HuH-7 (cell line): ENCODE results near the gene MCOLN1.

Experiments used
- DNase-seq: peaks from one replicate; pipeline ENCODE4 v3.0.0; 2011; ENCODE audit warnings: low spot score

Gene MCOLN1

DNA sequence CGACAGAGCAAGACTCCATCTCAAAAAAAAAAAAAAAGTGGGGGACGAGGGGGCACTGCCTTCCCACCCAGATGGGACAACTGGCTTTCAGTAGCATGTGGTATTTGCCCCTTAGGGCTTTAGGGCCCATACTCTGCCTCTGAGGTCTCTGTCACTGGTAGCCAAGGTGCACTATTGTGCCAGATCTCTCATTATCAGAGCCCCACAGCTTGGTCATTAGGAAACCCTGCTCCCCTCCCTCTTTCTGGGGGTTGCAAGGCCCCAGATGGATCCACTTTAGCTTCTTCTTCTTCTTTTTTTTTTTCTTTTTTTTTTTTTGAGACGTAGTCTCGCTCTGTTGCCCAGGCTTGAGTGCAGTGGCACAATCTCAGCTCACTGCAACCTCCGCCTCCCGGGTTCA lies 17.7 kb upstream of the MCOLN1 start:
- no peak for DNase-seq

DNA sequence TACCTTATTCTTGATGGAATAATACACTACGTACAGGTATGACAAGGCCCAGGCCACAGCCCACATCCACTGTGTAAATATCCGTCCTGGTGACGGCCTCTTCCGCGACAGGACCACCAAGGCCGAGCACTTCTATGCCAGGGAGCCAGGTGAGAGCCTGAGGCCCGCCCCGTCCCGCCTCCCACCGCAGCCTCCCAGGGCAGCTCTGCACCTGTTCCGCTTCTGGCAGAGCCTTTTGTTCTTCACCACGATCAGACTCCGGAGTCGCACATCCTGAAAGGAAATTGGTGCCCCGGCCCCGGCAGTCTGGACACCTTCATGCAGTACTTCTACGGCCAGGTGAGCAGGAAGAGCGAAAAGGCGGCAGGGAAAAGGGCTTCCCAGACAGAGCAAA lies 17.1 kb upstream of the MCOLN1 start:
- no peak for DNase-seq

- DNase-seq: no peak
Observed at GRCh38 chr19:7505682-7506384, 16.6 kb upstream of the MCOLN1 start.

GRCh38 chr19:7506385-7507328 lies 15.8 kb upstream of the MCOLN1 start:
- DNase-seq: no peak

- no peak for DNase-seq
Observed at GRCh38 chr19:7507884-7508283, 14.5 kb upstream of the MCOLN1 start.

DNA sequence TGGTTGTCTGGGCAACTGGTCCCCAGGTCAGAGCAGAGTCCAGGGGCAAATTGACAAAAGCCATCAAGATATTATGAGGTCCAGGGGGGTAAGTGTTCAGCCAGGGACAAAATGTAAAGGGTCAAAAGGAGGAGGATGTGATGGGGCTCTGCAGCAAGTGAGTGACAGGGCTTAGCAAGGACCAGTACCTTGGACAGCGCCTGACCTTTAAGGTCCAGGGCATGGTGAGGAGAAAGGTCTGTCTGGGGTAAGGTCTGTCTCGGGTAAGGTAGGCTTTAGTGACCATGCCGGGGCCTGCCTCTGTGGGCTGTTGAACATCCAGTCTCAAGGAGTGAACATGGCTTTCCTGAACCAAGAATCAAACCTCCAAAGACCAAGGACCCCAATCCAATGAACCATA lies 12.8 kb upstream of the MCOLN1 start:
- DNase-seq: no peak

- DNase-seq: no peak
Observed at GRCh38 chr19:7512400-7512851, 10.0 kb upstream of the MCOLN1 start.

- DNase-seq: no peak
Observed at GRCh38 chr19:7513809-7514642, 8.4 kb upstream of the MCOLN1 start.

GRCh38 chr19:7515110-7515644 lies 7.2 kb upstream of the MCOLN1 start:
- DNase-seq: no peak

DNA sequence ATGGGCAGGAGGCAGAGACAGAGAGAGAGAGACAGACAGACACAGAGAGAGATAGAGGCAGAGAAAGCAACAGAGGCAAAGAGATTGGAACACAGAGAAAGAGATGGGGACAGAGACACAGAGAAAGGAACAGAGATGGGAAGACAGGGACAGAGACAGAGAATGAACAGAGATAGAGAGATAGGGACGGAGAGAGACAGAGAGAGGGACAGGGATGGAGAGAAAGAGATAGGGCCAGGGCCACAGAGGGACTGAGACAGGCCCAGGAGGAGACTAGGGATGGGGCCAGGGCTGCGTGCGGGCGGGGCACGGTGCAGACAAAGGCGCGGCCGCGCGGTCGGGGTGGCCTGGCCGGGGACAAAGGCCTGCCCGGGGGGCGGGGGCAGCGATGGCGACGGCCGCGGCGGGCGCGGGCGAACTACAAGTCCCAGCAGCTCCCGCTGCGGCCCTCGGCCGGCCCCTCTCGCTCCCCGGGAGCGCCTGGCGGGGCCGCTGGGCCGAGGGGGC lies 6.7 kb upstream of the MCOLN1 start, which contains the start of gene ZNF358:
ZNF358 (plus strand) TSS at position 459 of the 507 bp plus-strand sequence. CDS start 3,140 bp downstream, outside the sequence.
- peak; percentile 87 for DNase-seq

DNA sequence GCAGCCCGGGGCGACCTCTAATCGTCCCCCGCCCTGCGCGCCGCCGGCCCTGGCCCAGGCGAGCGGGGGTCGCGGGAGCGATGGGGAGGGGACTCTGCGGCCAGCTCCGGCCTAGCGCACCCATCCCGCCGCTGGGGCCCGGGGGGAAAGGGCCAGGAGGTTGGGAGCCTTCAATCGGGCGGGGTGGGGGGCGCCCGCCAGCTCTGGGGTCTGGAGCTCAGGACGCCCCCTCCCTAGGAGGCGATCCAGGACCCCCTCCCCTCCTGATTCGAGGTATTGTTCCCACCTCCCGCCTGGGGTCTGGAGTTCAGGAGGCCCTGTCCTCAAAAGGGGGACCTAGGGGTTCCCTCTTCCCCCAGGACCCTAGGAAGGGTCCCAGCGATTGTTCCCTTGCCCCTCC lies 6.1 kb upstream of the MCOLN1 start:
- DNase-seq: no peak

GRCh38 chr19:7516878-7517277 lies 5.5 kb upstream of the MCOLN1 start:
- no peak for DNase-seq

GRCh38 chr19:7519361-7520130 lies 2.9 kb upstream of the MCOLN1 start:
- no peak for DNase-seq

DNA sequence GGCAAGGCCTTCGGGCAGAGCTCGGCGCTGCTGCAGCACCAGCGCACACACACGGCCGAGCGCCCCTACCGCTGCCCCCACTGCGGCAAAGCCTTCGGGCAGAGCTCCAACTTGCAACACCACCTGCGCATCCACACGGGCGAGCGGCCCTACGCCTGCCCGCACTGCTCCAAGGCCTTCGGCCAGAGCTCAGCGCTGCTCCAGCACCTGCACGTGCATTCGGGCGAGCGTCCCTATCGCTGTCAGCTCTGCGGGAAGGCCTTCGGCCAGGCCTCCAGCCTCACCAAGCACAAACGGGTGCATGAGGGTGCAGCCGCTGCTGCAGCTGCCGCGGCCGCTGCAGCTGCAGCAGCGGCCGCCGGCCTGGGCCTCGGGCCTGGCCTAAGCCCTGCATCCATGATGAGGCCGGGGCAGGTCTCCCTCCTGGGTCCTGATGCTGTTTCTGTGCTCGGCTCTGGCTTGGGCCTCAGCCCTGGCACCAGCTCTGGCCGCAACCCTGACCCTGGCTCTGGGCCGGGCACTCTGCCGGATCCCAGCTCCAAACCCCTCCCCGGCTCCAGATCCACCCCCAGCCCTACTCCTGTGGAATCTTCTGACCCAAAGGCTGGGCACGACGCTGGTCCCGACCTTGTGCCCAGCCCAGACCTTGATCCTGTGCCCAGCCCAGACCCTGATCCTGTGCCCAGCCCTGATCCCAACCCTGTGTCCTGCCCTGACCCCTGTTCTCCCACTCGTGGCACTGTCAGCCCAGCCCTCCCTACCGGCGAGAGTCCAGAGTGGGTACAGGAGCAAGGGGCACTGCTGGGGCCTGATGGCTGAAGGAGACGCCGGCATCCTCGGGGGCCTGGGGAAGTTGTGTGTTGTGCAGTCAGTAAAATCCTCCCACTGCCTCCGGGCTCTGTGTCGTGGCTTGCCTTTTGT lies 2.0 kb upstream of the MCOLN1 start:
- no peak for DNase-seq

DNA sequence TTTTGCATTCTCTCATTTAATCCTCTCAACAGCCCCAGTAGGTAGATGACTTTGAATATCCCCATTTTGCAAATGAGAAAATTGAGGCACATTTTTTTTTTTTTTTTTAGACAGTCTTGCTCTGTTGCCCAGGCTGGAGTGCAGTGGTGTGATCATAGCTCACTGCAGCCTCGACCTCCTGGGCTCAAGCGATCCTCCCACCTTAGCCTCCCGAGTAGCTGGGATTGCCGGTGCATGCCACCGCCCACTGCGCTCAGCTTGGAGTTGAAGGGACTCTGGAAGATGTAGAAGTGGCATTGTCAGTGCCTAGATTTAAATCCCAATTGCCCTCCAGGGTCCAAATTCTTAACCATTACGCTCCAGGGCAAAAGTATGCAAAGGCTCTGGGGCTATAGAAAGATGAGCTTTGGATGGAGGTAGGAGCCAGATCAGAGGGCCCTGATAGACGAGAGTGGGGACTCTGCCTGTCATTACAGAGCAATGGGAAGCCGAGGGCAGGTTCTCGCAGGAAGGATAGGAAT lies 813 bp upstream of the MCOLN1 start:
- DNase-seq: no peak

DNA sequence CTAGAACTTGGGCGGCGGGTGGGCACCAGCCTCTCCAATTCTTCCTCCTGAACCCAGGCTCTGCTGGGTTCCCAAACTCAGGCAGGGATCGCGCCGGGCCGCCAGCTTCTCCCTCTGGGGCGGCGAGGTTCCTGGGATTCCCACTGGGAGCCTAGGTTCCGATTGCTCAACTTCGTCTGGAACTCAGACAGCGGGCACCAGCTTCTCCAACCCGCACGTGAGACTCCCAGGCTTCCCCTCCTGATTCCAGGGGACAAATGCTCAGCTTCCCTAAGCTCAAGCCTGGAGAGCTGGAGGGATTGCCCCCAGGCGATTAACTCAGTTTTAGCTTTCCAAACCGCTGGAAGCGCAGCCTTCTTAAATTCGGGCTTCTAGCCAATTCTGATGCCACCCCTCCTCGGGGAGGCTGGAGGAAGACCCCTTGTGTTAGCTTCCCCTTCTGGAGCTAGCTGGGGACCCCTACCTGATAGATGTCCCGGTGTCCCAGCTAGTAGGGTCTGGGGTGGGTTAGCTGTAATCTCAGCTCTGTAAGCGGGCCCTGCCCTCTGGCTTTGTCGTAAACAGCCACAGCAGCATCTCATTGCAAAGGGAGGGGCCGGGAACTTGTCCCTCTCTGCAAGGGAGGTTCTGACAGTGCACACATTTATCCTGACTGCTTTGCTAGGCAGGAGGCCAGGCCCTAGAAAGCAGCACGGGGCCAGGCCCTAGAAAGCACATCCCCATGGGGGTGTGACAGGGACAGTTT lies 671 bp downstream of the MCOLN1 start:
- no peak for DNase-seq

DNA sequence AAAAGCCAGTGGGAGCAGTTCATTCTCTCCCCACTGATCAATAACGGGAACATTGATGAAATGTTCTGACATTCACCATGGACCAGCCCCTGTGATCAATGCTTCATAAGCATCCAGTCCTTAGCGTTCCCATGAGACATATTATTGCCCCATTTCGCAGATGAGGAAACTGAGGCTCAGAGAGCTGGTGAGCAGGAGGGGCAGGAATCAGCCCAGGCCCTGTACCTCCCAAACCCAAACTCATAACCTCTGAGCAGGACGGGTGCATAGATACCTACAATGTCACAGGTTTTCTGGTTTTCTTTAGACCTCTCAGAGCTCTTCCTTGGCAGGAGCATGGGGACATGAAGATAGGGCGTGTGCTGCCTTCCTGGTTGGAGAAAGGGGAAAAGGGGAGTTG lies 2.1 kb downstream of the MCOLN1 start:
- DNase-seq: no peak

- DNase-seq: no peak
Observed at GRCh38 chr19:7524992-7525739, 2.7 kb downstream of the MCOLN1 start.
